NCI-H1092 (cell line): ENCODE data around the gene CAMK1D.
A peak's percentile ranks its signal among the peaks of the same experiment; 100 is the strongest.

ENCODE experiments used
- DNase-seq: peaks from one replicate; lab custom pipeline; 2025; lab: John Stamatoyannopoulos, UW

CAMK1D gene

DNA sequence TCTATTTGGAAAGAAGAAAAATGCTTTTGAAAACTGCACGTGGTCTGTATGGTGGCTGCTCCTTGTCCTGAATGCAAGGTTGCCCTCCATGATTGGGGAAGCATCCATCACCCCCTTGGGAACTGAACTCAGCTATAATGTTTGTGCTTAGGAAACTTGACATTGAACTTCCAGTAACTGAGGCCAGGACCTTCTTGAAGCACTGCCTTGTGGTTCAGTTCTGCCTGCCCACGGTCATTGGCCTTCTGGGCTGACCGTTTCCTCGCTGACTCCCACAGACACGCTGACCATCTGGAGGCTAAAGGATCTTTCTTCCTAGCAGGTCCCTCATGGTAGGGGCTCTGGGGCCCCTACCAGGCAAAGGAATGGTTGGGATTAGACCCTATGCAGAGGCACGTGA lies 247.8 kb downstream of the CAMK1D start:
- no peak for DNase-seq

- peak; percentile 71 for DNase-seq
These were observed 248.7 kb downstream of the CAMK1D start for GRCh38 chr10:12597788-12598765.

DNA sequence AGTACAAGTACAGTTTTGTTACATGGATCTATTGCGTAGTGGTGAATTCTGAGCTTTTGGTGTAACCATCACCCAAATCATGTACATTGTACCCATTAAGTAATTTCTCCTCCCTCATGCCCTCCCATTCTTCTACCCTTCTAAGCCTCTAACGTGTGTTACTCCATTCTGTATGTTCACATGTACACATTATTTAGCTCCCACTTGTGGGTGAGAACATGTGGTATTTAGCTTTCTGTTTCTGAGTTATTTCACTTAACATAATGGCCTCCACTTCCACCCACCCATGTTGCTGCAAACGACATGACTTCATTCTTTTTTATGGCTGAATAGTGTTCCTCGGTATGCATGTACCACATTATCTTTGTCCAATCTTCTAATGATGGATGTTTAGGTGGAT lies 251.3 kb downstream of the CAMK1D start:
- DNase-seq = no peak

GRCh38 chr10:12602521-12602920 lies 253.2 kb downstream of the CAMK1D start:
- DNase-seq = no peak

DNA sequence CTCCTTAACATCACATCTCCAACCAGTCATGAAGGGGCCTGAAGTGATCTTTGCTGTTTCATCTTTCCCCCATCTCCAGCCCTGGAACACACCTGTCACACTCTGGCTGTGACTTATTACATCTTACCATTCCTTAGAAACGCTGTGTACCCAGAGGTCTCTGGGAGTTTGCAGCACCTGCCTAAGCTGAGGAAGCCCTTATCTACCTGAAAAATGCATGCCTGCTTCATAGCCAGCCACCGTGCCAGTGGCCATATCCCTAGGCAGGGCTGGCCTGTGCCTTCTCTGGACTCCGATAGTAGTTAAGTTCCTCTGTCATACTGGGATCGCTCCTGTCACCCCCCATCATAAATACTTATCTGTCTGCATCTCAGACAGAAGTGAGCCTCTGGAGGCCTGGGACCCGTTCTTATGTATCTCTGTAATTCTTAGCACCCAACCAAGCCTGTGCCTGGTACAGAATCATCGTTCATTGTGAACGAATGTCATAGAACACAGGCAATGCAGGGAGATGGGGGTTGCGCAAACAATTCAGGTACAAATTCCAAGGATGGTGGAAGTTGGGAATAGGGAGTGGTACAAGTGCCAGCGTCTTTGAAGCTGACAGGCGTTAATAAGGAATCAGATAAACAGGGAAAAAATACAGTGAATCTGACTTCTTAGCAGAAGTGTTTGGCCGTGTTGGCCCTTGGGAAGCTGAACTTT lies 254.6 kb downstream of the CAMK1D start:
- DNase-seq = no peak

GRCh38 chr10:12605580-12606405 lies 256.4 kb downstream of the CAMK1D start:
- peak; percentile 90 for DNase-seq

GRCh38 chr10:12606461-12606860 lies 257.1 kb downstream of the CAMK1D start:
- DNase-seq = peak; percentile 74

DNA sequence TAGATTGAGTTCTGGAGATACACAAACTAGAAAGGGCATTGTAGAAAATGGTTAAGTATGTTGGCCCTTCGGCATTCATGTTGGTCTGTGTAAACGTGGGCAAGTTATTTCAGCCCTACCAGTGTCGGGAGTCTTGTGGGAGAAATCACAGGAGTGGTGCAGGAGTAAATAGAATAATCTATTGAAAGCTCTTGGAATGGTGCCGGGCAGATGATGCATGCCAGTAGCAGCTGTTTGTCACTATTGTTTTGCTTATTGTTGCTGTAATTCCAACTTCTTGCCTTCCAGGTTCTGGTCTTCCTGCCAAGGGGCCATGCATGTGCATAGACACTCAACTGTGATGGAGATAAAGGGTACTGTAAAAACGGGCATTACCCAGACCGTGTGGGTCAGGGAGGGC lies 259.4 kb downstream of the CAMK1D start:
- peak; percentile 23 for DNase-seq

- no peak for DNase-seq
These were observed 260.1 kb downstream of the CAMK1D start for GRCh38 chr10:12609435-12609834.

DNA sequence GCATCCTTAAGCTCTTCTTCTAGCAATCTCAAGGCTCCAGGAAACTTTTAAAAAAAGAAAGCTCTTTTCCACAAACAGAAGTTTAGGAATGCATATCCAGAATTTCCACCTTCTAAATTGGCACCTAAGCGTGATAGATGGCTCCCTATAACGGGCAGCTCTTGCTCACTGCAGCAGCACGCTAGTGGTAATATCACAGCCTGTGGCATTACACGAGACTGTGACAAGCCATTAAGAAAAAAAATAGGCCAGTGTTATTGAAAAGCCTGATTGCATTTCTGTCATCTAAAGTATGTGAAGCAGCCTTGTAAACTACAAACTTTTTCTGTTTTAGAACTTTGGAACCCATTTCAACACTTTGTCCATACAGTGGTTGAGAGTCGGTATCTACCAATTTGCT lies 263.8 kb downstream of the CAMK1D start:
- DNase-seq = no peak

GRCh38 chr10:12614177-12614995 lies 265.0 kb downstream of the CAMK1D start:
- no peak for DNase-seq

DNA sequence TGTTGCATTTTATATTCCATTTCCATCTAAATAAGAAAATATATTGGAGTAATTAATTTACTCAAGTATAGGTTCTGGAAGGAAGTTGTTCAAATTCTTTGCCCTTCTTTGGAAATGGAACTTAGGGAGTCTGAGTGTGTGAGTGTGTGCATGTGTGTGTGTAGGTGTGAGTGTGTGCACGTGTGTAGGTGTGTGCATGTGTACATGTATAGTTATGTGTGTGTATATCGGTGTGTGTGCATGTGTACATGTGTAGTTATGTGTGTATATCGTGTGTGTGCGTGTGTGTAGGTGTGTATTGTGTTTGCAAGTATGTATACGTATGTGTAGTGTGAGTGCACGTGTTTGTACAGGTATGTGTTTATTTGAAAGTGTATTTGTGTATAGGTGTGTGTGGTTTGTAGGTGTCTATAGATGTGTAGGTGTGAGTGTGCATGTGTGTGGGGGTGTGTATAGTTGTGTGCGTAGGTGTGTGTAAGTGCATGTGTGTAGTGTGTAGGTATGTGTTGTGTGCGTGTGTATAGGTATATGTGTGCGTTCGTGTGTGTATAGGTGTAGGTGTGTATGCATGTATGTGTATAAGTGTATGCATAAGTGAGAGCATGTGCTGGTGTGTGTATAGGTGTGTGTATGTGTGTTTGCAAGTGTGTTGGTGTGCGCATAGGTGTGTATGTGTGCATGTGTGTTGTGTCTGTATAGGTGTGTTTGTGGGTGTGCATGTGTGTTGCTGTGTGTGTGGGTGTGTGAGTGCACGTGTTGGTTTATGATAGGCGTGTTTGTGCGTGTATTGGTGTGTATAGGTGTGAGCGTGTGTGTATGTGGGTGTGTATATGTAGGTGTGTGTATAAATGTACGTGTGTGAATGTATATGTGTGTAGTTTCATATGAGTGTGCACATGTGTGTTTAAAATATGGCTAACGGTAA lies 266.2 kb downstream of the CAMK1D start:
- DNase-seq = no peak

- DNase-seq = no peak
These were observed 268.1 kb downstream of the CAMK1D start for GRCh38 chr10:12617191-12618175.

DNA sequence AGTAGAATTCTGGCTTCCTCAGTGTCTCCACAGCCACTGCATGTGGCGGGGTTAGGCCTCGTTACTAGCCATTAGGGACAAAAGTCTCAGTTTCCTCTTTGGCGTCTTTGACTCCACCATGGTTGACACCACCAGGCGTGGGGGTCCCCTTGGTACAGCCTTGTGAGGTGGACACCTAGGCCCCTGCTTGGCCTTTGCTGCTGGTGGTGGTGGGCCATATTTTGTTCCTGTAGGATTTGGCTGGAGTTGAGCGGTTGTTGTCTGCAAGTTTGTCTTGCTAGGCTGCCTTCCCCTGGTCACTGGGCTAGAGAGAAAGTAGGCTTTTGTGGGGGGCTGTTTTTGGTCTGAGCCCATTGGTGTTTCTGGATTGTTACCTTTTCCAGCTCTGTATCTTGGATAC lies 272.7 kb downstream of the CAMK1D start:
- DNase-seq = no peak

- DNase-seq = no peak
These were observed 273.3 kb downstream of the CAMK1D start for GRCh38 chr10:12622691-12623090.

GRCh38 chr10:12625393-12626023 lies 276.2 kb downstream of the CAMK1D start:
- no peak for DNase-seq

GRCh38 chr10:12628153-12628552 lies 278.8 kb downstream of the CAMK1D start:
- no peak for DNase-seq

GRCh38 chr10:12628964-12629766 lies 279.8 kb downstream of the CAMK1D start:
- peak; percentile 18 for DNase-seq
